Neural cell (in vitro differentiated cells): ENCODE measurements around the gene ERBB4. TPM values are rescaled to one million over a fixed set of nuclear protein-coding genes. Genes with fewer than 3 reads are reported as not detected.

Experiments
- H2AFZ ChIP-seq: fragments of 200-600, 300-800 bp; sonication (generic), shearing (Covaris generic); 2 replicates; pipeline ENCODE4 v1.6.0; 2014; ENCODE audit warnings: low read depth, mild to moderate bottlenecking, antibody characterized with exemption, low read length, moderate library complexity
- H3F3A ChIP-seq: fragments of 200-600 bp; shearing (Covaris generic); 2 replicates; pipeline ENCODE4 v1.6.1; 2016; ENCODE audit warnings: mild to moderate bottlenecking, moderate library complexity, mixed read lengths, antibody characterized with exemption, low read length; ENCODE audit not compliant: insufficient read depth, poor library complexity, severe bottlenecking
- H3K27ac ChIP-seq: fragments of 200-600, 300-800 bp; sonication (generic), shearing (Covaris generic); 2 replicates; pipeline ENCODE4 v1.5.1; 2014; ENCODE audit warnings: mild to moderate bottlenecking, low read length, moderate library complexity
- H3K27me3 ChIP-seq: fragments of 300-800, 200-600 bp; sonication (generic), shearing (Covaris generic); 2 replicates; pipeline ENCODE4 v1.6.0; 2014; ENCODE audit warnings: mild to moderate bottlenecking, low read depth, low read length, moderate library complexity; ENCODE audit not compliant: insufficient read depth
- H3K36me3 ChIP-seq: fragments of 300-800, 200-600 bp; sonication (generic), shearing (Covaris generic); 2 replicates; pipeline ENCODE4 v1.5.1; 2014; ENCODE audit warnings: mild to moderate bottlenecking, antibody characterized with exemption, low read length, moderate library complexity; ENCODE audit not compliant: insufficient read depth
- H3K4me2 ChIP-seq: fragments of 300-800, 200-600 bp; sonication (generic), shearing (Covaris generic); 2 replicates; pipeline ENCODE4 v1.6.0; 2014; ENCODE audit warnings: mild to moderate bottlenecking, low read length
- H3K4me3 ChIP-seq: fragments of 300-800, 200-600 bp; sonication (generic), shearing (Covaris generic); 2 replicates; pipeline ENCODE4 v1.5.1; 2014; ENCODE audit warnings: mild to moderate bottlenecking, low read length, moderate library complexity
- H3K79me2 ChIP-seq: fragments of 200-600 bp; shearing (Covaris generic); replicated peaks from 2 replicates; pipeline ENCODE4 v1.6.0; 2014; ENCODE audit warnings: mild to moderate bottlenecking, low read length, moderate library complexity; ENCODE audit not compliant: insufficient read depth
- H3K9ac ChIP-seq: fragments of 300-800, 200-600 bp; sonication (generic), shearing (Covaris generic); 2 replicates; pipeline ENCODE4 v1.6.1; 2016; ENCODE audit warnings: mild to moderate bottlenecking, low read length, mixed read lengths
- H3K9me2 ChIP-seq: fragments of 200-600 bp; shearing (Covaris generic); 2 replicates; pipeline ENCODE4 v1.6.1; 2016; ENCODE audit warnings: mild to moderate bottlenecking, low read length, mixed read lengths; ENCODE audit not compliant: insufficient read depth
- H3K9me3 ChIP-seq: fragments of 200-600, 300-800 bp; sonication (generic), shearing (Covaris generic); 2 replicates; pipeline ENCODE4 v1.6.1; 2016; ENCODE audit warnings: mild to moderate bottlenecking, mixed run types, low read length, moderate library complexity, mixed read lengths
- H4K20me1 ChIP-seq: fragments of 200-600 bp; shearing (Covaris generic); 2 replicates; pipeline ENCODE4 v1.6.1; 2016; ENCODE audit warnings: mild to moderate bottlenecking, mixed run types; ENCODE audit not compliant: insufficient read depth
- EP300 ChIP-seq: fragments of 450-650 bp; conservative IDR thresholded peaks from 2 replicates; pipeline ENCODE4 v1.6.1; 2014; ENCODE audit warnings: antibody characterized with exemption, mild to moderate bottlenecking, moderate library complexity; ENCODE audit not compliant: poor library complexity, severe bottlenecking
- EZH2 ChIP-seq: fragments of 200-600, 300-800 bp; shearing (Covaris generic), sonication (generic); IDR thresholded peaks from 2 replicates; pipeline ENCODE4 v1.6.1; 2014; ENCODE audit warnings: antibody characterized with exemption, low read length, borderline replicate concordance, mild to moderate bottlenecking; ENCODE audit not compliant: insufficient read depth, poor library complexity, severe bottlenecking
- MXI1 ChIP-seq: fragments of 450-650 bp; conservative IDR thresholded peaks from 2 replicates; pipeline ENCODE4 v1.6.1; 2014; ENCODE audit warnings: antibody characterized with exemption, mild to moderate bottlenecking; ENCODE audit not compliant: poor library complexity, severe bottlenecking
- POLR2AphosphoS5 ChIP-seq: IDR thresholded peaks from 2 replicates; pipeline ENCODE4 v1.6.1; 2012
- RAD21 ChIP-seq: fragments of 450-650 bp; conservative IDR thresholded peaks from 2 replicates; pipeline ENCODE4 v1.6.1; 2014; ENCODE audit warnings: antibody characterized with exemption, mild to moderate bottlenecking, moderate library complexity
- REST ChIP-seq: IDR thresholded peaks from 2 replicates; pipeline ENCODE4 v1.6.1; 2012; ENCODE audit warnings: borderline replicate concordance
- SMC3 ChIP-seq: fragments of 450-650 bp; conservative IDR thresholded peaks from 2 replicates; pipeline ENCODE4 v1.6.1; 2014; ENCODE audit warnings: antibody characterized with exemption, mild to moderate bottlenecking, moderate library complexity; ENCODE audit not compliant: poor library complexity
- TAF1 ChIP-seq: IDR thresholded peaks from 2 replicates; pipeline ENCODE4 v1.6.1; 2012; ENCODE audit warnings: low read depth
- polyA plus RNA-seq: library from polyadenylated mRNA; depleted of rRNA; stranded (reverse); fragments of >200 nt; gene quantifications from 2 replicates; pipeline ENCODE4 v1.2.3, GENCODE V29; 2014
- TF ChIP-seq, protein P1 (sequence below): fragments of 450-650 bp; IDR thresholded peaks from 2 replicates; pipeline ENCODE4 v1.5.1; 2014; ENCODE audit warnings: antibody characterized with exemption, mild to moderate bottlenecking, moderate library complexity; ENCODE audit not compliant: poor library complexity, severe bottlenecking

The ERBB4 gene
- polyA plus RNA-seq, 1 donor from 2014 or later = 0.69 TPM

GRCh38 chr2:211623096-211623495, 915.5 kb downstream of the ERBB4 start:
- H4K20me1 ChIP-seq = no peaks in the 10 kb centered on the region
- H3K9me3 ChIP-seq = no peaks in the 10 kb centered on the region
- no peak overlapping the region for H3K4me3 ChIP-seq
- no peak overlapping the region for H3K9ac ChIP-seq
- no peaks in the 10 kb centered on the region for H3K27me3 ChIP-seq
- no peak overlapping the region for H3K4me2 ChIP-seq
- TF ChIP-seq, protein P1, sequence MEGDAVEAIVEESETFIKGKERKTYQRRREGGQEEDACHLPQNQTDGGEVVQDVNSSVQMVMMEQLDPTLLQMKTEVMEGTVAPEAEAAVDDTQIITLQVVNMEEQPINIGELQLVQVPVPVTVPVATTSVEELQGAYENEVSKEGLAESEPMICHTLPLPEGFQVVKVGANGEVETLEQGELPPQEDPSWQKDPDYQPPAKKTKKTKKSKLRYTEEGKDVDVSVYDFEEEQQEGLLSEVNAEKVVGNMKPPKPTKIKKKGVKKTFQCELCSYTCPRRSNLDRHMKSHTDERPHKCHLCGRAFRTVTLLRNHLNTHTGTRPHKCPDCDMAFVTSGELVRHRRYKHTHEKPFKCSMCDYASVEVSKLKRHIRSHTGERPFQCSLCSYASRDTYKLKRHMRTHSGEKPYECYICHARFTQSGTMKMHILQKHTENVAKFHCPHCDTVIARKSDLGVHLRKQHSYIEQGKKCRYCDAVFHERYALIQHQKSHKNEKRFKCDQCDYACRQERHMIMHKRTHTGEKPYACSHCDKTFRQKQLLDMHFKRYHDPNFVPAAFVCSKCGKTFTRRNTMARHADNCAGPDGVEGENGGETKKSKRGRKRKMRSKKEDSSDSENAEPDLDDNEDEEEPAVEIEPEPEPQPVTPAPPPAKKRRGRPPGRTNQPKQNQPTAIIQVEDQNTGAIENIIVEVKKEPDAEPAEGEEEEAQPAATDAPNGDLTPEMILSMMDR = no peak
- TF ChIP-seq POLR2AphosphoS5 (no peak), SMC3 (no peak), REST (no peak), RAD21 (no peak), TAF1 (no peak), EZH2 (no peak), MXI1 (no peak), EP300 (no peak)
- no peaks in the 10 kb centered on the region for H3K36me3 ChIP-seq
- H3K27ac ChIP-seq = no peak overlapping the region
- no peaks in the 10 kb centered on the region for H3K79me2 ChIP-seq
- no peaks in the 10 kb centered on the region for H3F3A ChIP-seq
- H2AFZ ChIP-seq = no peak overlapping the region
- no peaks in the 10 kb centered on the region for H3K9me2 ChIP-seq

DNA sequence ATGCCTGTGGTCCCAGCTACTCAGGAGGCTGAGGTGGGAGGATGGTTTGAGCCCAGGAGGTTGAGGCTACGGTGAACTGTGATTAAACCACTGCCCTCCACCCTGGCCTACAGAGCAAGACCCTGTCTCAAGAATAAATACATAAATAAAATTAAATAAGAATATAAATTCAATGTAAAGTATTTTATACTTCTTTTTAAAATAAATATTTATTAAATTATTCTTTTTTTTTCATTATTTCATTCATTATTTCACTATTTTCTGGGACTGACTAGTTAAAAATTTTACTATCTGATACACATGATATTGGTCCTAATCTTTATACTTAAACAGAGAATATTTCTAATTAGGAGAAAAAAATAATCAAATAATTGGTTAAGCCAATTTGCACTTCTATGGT, 917.6 kb downstream of the ERBB4 start:
- Histone ChIP-seq H3F3A (no peaks in the 10 kb centered on the region), H3K4me2 (no peak overlapping the region), H3K27ac (no peak overlapping the region), H3K79me2 (no peaks in the 10 kb centered on the region), H3K36me3 (no peaks in the 10 kb centered on the region), H3K9me3 (no peaks in the 10 kb centered on the region), H4K20me1 (no peaks in the 10 kb centered on the region), H2AFZ (no peak overlapping the region), H3K4me3 (no peak overlapping the region), H3K9ac (no peak overlapping the region), H3K27me3 (no peaks in the 10 kb centered on the region), H3K9me2 (no peaks in the 10 kb centered on the region)
- TF ChIP-seq POLR2AphosphoS5 (no peak), SMC3 (no peak), RAD21 (no peak), TAF1 (no peak), REST (no peak), EP300 (no peak), MXI1 (no peak), EZH2 (no peak)
- TF ChIP-seq, protein P1 = no peak
